RPMI8226 (cell line): ENCODE data around the gene ZNF592.

ENCODE experiments used
- DNase-seq: peaks from one replicate; pipeline ENCODE4 v3.0.0-alpha.2; 2015

Gene ZNF592

DNA sequence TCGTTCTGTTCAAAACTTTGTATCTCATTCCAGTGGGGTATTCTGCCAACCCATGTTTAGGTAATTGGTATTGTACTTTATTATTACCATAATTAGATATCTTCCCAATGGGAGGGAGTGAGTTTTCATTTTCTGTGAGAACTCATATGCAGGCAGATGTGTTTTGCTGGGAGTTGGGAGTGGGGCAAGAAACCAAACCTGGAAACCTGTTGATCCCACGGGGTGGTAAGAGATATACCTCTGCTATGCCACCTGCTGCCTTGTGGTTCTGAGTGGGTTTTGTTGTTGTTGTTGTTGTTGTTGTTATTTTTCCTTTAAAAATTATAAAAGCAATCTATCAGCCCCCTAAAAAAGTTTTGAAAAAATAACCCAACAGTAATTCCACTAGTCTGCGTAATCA is 32.1 kb downstream of the ZNF592 start:
- DNase-seq = no peak

GRCh38 chr15:84781495-84781894 is 33.1 kb downstream of the ZNF592 start:
- no peak for DNase-seq

GRCh38 chr15:84782346-84782745 is 34.0 kb downstream of the ZNF592 start:
- no peak for DNase-seq

GRCh38 chr15:84783493-84784251 is 35.3 kb downstream of the ZNF592 start:
- no peak for DNase-seq

- no peak for DNase-seq
Observed at GRCh38 chr15:84784262-84784661, 35.9 kb downstream of the ZNF592 start.

GRCh38 chr15:84785053-84785452 is 36.7 kb downstream of the ZNF592 start:
- DNase-seq = no peak

- no peak for DNase-seq
Observed at GRCh38 chr15:84788500-84788899, 40.1 kb downstream of the ZNF592 start.

- no peak for DNase-seq
Observed at GRCh38 chr15:84789762-84790161, 41.4 kb downstream of the ZNF592 start.

DNA sequence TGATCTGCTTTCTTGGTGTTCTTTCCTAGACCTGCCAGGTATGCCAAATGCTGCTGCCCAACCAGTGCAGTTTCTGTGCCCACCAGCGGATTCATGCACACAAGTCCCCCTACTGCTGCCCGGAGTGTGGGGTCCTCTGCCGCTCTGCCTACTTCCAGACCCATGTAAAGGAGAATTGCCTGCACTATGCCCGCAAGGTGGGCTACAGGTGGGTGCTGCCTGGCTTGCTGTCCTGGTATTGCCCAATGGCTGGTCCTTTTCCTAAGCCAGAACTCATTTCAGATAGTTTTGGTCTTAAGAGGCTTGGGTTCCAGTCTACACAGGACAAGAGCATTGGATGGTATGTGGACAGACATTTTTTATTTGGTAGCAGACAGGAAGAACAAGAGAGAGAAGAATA is 42.3 kb downstream of the ZNF592 start:
- no peak for DNase-seq

DNA sequence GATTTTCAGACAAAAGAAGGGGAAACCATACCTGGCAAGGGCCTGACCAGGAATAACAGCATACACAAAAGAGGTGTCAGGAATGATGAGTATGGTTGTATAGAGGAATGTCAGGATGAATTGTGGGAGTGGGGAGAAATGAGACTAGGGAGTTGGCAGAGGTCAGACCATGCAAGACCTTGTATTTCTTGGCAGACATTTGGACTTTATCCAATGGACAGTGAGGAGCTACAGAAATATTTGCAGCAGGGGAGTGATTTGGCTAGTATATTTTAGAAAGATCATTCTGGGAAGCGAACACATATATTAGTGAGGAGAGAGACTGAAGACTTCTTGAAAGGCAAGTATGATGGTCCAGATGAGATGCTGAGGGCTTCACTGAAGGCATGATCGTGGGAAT is 43.4 kb downstream of the ZNF592 start:
- no peak for DNase-seq

DNA sequence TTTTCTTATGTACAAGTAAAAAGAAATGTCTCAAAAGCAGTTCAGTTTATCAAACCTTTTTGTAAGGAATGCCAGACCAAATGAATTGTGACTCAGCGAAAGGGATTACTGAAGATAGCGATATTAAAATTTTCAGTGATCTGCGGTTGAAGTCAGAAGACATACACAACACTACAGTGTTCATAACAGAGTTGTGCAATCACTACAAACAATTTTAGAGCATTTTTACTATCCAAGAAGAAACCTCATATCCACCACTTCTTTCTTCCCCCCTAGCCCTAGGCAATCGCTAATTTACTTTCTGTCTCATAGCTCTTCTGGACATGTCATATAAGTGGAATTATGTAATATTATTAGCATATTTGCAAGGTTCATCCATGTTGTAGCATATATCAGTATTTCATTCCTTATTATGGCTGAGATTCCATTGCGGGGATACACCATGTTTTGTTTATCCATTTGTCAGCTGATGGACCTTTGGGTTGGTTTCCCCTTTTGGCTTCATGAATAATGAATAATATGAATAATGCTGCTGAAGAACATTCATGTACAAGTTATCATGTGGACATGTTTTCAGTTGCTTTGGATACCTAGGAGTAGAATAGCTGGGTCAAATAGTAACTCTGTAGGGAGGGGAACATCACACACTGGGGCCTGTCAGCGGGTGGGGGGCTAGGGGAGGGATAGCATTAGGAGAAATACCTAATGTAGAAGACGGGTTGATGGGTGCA is 45.2 kb downstream of the ZNF592 start:
- no peak for DNase-seq

DNA sequence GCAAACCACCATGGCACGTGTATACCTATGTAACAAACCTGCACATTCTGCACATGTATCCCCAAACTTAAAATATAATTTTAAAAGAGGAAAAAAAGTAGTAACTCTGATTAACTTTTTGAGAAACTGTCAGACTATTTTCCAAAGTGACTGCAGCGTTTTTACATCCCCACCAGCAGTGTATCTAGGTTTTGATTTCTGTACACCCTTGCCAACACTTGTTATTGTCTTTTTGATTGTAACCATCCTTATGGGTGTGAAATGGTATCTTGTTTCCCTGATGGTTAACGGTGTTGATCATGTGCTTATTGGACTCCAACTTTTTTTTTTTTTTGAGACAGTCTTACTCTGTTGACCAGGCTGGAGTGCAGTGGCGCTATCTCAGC is 45.8 kb downstream of the ZNF592 start:
- no peak for DNase-seq

DNA sequence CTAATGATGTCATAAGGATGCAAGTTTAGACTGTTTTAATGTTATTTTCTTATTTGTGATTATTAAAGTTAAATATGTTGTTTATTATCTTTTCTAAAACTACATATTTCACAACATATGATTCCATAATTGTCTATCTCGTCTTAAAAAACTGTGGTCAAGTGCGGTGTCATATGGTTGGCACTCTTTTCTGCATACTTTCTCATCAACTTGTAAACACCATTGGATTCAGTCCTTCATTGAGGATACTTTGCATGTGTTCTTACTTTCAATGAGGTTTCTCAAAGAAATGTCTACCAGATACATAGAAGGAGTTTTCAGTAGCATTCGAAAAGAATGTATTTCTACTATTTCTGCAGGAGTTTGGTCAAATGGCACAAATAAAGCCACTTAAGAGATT is 46.8 kb downstream of the ZNF592 start:
- DNase-seq = no peak

GRCh38 chr15:84797212-84797611 is 48.8 kb downstream of the ZNF592 start:
- no peak for DNase-seq

DNA sequence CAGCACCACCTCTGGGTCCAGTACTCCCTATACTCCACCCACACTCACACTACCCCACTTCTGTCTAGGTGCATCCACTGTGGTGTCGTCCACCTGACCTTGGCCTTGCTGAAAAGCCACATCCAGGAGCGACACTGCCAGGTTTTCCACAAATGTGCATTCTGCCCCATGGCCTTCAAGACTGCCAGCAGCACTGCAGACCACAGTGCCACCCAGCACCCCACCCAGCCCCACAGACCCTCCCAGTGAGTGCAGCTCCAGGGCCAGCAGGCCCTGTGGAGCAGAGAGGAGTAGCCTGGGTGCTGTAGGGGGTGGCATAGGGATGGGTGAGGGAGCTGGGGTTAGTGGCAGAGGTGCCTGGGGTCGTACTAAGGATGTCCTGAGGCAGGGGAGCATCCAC is 49.4 kb downstream of the ZNF592 start:
- DNase-seq = no peak

- DNase-seq = no peak
Observed at GRCh38 chr15:84798436-84798946, 50.1 kb downstream of the ZNF592 start.

DNA sequence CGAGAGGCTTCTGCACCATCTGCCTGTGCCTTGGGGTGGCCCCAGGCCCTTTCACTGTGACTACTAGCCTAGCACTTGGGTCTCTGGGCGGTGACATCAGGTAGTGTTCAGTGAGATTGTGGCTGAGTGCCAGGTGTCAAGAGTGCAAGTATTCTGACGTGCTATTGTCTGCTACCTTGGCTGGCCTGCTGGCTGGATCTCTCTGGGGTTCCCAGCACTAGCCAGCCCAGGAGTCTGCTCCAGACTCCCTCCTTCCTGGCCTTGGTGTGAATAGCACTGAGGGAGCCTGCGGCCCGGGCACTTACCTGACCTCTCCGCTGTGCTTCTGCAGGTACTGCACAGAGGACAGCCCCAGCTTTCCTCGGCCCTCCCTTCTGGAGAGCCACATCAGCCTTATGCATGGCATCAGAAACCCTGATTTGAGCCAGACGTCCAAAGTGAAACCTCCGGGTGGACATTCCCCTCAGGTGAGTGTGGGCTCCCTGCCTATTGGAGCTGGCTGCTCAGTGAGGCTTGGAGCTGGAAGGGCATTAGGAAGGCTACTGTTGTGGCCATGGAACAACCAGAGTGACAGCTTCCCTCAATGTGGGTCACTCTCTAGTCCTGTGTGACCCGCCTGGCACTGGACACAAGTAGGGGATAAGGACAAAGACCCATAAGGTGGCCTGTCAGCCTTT is 51.3 kb downstream of the ZNF592 start:
- no peak for DNase-seq

DNA sequence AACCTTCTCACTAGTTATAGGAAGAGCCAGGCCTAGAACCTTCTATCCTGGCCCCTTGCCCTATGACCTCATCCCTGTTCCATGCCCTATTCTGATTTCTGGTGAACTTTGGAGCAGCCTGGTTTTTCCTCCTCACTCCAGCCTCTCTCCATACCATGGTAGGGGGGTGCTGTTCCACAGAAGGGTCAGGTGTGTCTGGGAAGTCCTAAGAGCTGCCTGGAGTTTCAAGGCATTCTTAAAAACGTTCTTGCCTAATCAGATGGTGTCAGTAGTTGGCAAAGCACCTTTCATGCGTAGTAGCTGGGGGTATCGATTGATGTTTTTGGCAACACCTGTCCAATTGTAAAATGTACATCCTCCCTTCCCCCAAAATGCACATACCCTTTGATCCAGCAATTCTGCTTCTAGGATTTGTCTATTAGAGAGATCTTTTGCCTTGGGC is 52.0 kb downstream of the ZNF592 start:
- no peak for DNase-seq

DNA sequence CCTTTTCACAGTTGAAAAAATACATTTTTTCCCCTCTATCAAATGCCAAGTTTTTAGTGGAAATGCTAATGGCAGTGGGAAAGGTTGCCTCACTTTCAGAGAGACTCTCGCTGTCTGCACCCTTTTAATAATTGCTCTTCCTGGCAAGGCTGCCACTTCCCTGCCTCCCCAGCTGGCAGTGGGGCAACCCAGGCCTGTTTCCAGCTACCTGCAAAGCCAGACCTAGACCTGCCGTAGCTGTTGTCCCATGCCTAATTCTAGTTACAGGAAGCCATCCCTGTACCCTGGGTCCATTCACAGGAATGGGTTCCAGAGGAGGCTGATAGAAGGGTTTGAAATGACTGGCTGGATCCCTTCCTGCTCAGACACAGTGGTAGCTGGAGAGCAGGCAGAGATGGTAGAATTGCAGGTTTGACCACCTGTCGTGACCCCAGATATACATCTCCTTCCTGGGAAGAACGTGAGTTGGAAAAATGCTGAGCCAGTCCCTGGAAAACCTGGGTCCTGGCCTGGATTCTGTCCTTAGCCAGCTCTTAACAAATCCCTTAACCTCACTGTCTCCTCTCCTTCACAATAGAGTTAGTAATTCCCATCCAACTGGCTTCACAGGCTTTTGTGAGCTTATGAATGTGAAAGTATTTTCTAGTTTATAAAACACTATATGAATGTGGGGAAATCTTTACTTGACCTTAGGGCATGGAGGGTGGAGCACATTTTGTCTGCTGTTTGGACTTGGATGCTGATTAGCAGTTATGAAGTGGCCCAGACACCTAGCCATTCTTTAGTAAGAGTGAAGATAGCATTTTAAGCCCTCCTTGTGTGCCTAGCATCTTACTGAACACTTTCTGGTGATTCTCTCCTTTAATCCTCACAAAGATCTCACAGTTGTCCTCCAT is 55.9 kb downstream of the ZNF592 start:
- no peak for DNase-seq

DNA sequence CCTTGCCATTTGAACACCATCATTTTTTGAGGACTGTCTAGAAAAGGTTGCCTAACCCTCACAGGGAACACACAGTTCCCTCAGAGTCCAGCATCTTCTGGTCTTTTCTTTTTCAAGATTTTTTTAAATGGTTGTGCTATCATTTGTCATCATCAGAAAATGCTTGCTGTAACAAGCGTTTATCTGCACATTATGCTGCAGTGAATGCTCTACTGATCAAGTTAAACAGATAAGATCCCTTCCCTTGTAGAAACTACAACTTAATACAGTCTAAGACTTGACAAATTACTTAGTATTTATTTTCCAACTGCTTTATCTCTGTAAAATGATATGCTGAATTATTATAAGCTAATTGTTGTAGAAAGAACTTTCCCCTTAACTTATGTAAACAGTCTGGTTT is 56.8 kb downstream of the ZNF592 start:
- no peak for DNase-seq

DNA sequence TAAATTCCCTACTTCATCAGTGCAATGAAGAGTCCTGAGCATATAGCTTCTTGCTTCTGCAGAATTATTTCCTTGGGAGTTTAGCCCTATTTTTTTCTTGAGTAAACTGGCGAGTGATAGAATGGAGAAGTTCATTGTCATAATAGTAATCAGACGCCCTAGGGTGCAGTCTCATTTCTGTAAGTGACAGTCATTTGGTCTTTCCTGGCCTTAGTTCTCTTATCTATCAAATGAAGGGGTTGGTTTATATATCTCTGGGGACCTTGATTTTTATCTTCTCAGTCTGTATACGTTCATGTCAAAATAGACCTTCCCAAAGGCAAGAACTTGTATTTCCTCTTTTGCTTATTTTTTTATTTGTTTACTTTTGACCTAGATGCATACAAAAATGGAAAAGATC is 58.8 kb downstream of the ZNF592 start:
- DNase-seq = no peak

GRCh38 chr15:84810073-84810840 is 61.9 kb downstream of the ZNF592 start:
- no peak for DNase-seq
